AG04449 (cell line): ENCODE results near the gene OXSR1.
"Not testable (repeated sequence)": the region's sequence is repeated elsewhere in the genome, so short reads cannot be mapped to it uniquely, and the experiment has no call there.

ENCODE experiments used
- CTCF ChIA-PET: fragments of 350-600 bp; formaldehyde crosslinking; extraction: SDS; loops from one replicate; lab custom pipeline; 2021; ENCODE audit warnings: antibody characterized with exemption; lab: Yijun Ruan, JAX
- POLR2A ChIA-PET: fragments of 400-600, 350-600 bp; formaldehyde crosslinking; extraction: SDS; loops from one replicate; lab custom pipeline; 2020; ENCODE audit warnings: antibody characterized with exemption, inconsistent platforms; lab: Yijun Ruan, JAX
- DNase-seq: peaks from one replicate; pipeline ENCODE4 v3.0.0-alpha.2; 2010; ENCODE audit warnings: low read depth, low spot score
- H3K4me3 ChIP-seq: 2 replicates; pipeline ENCODE4 v1.5.1; 2011; ENCODE audit warnings: low read depth, mild to moderate bottlenecking, control low read depth, low read length
- CTCF ChIP-seq: IDR thresholded peaks from one replicate; pipeline ENCODE4 v1.5.1; 2011; ENCODE audit warnings: mild to moderate bottlenecking, moderate library complexity, low read length, control low read depth, inconsistent platforms; ENCODE audit not compliant: insufficient read depth; ENCODE audit errors: missing control alignments

OXSR1 gene

GRCh38 chr3:38158472-38158871, 6.9 kb upstream of the OXSR1 start:
- ChIA-PET POLR2A (no interaction called here), CTCF (no interaction called here)
- no peak for DNase-seq
- H3K4me3 ChIP-seq = no peak overlapping the region
- no peak for TF ChIP-seq CTCF

GRCh38 chr3:38160704-38161103, 4.6 kb upstream of the OXSR1 start:
- H3K4me3 ChIP-seq, DNase-seq, CTCF ChIA-PET, POLR2A ChIA-PET: not testable (repeated sequence)

GRCh38 chr3:38163117-38163840, 2.1 kb upstream of the OXSR1 start:
- POLR2A ChIA-PET = interaction anchor here (0.6 kb wide), 1 partner anchor 173 kb away, joined by 5 read pairs; no protein-coding TSS in a partner anchor
- CTCF ChIA-PET = interaction anchor here (1.0 to 2.3 kb wide), 8 partner anchors 8 to 184 kb away, joined by 3 to 8 read pairs (median 4); partner anchors contain the start of genes ACAA1, MYD88 and XYLB
- no peak for DNase-seq
- H3K4me3 ChIP-seq = no peak overlapping the region
- no peak for TF ChIP-seq CTCF

- no peak for DNase-seq
- POLR2A ChIA-PET = interaction anchor here (0.6 to 2.3 kb wide), 5 partner anchors 11 to 183 kb away, joined by 3 to 24 read pairs (median 5); partner anchors contain the start of genes ACAA1 and XYLB
- no peak for TF ChIP-seq CTCF
- CTCF ChIA-PET = interaction anchor here (1.1 to 2.3 kb wide), 8 partner anchors 8 to 183 kb away, joined by 3 to 8 read pairs (median 4); partner anchors contain the start of genes ACAA1, MYD88 and XYLB
- H3K4me3 ChIP-seq = peak overlapping the region; percentile 79
These were observed 1.3 kb upstream of the OXSR1 start for GRCh38 chr3:38163841-38164642.

- POLR2A ChIA-PET = interaction anchor here (1.0 to 2.3 kb wide), 4 partner anchors 11 to 182 kb away, joined by 3 to 24 read pairs (median 5); partner anchors contain the start of genes ACAA1 and XYLB
- peak overlapping the region; percentile 79 for H3K4me3 ChIP-seq
These were observed 740 bp upstream of the OXSR1 start for GRCh38 chr3:38164643-38164951.

More at GRCh38 chr3:38164643-38164951, 740 bp upstream of the OXSR1 start:
- CTCF ChIA-PET = interaction anchor here (0.9 to 2.3 kb wide), 5 partner anchors 9 to 182 kb away, joined by 3 to 6 read pairs (median 4); partner anchors contain the start of gene XYLB
- no peak for DNase-seq
- no peak for TF ChIP-seq CTCF
